ENCODE data around the gene LNX2. TPM values are rescaled to one million over a fixed set of nuclear protein-coding genes. Genes with fewer than 3 reads are reported as not detected.

The LNX2 gene
- total and polyA plus RNA-seq, 2 of the 4 experiments (the other 2 are of a cell fraction), result 3.1 to 7.2 TPM

DNA sequence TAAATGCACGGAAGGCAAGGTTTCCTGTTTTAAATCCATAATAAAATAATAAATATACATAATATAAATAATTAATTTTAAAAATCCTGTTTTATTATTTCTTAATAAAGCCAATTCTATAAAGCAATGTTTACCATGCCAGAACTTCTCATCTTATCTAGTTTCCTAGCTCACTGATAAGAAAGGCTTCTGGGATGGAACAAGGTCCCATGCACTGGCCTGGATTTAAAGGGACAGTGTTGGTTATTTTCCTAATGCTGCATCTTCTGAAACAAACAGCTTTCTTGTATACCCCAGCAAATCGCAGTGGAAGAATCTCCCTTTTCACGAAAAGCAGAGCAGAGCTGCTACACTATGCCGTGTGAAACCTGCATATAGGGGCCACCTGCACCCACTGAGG is 68.8 kb downstream of the LNX2 start:
- Histone ChIP-seq H3K4me1 (ENCODE audit: control insufficient read depth, insufficient read depth, low read length) (no peaks in the 10 kb centered on the region), H3K9ac (ENCODE audit: low read depth, low read length) (no peak overlapping the region), H3K14ac (replicated peaks; ENCODE audit: low read depth, low read length) (no peak overlapping the region), H4K91ac (ENCODE audit: insufficient read depth, low read depth, low read length) (no peak overlapping the region), H3K23ac (ENCODE audit: low read depth, low read length) (no peak overlapping the region), H3K56ac (ENCODE audit: extremely low read depth, insufficient read depth, low read length) (no peak overlapping the region), H3K27ac (ENCODE audit: insufficient read depth, low read length) (no peak overlapping the region), H3K4me2 (ENCODE audit: low read depth, low read length) (no peak overlapping the region), H2AK5ac (ENCODE audit: low read depth, low read length) (no peak overlapping the region), H3K4ac (ENCODE audit: low read depth, low read length) (no peak overlapping the region), H2BK20ac (ENCODE audit: low read depth, low read length) (no peak overlapping the region), H3K36me3 (ENCODE audit: control insufficient read depth, insufficient read depth, low read length) (peaks cover 8% of the 10 kb centered on the region), H2BK15ac (ENCODE audit: low read depth, low read length) (no peak overlapping the region), H4K5ac (ENCODE audit: low read depth, low read length) (no peak overlapping the region), H2BK5ac (ENCODE audit: low read depth, low read length, poor library complexity, severe bottlenecking) (no peak overlapping the region), H4K8ac (ENCODE audit: low read depth in 2 of 2, low read length in 2 of 2) (no peak overlapping the region), H3K79me1 (ENCODE audit: low read depth in 1 of 2, low read length in 2 of 2) (no peaks in the 10 kb centered on the region), H3K4me3 (ENCODE audit: insufficient read depth, low read depth, low read length) (no peak overlapping the region), H3K18ac (ENCODE audit: low read depth, low read length) (no peak overlapping the region), H3K27me3 (ENCODE audit: control insufficient read depth, insufficient read depth, low read length) (no peaks in the 10 kb centered on the region), H2AK9ac (replicated peaks; ENCODE audit: low read depth, low read length, poor library complexity) (no peak overlapping the region), H4K20me1 (ENCODE audit: insufficient read depth, low read length) (no peaks in the 10 kb centered on the region), H3K9me3 (ENCODE audit: control insufficient read depth, insufficient read depth, low read length) (no peaks in the 10 kb centered on the region), H2BK120ac (ENCODE audit: low read depth, low read length) (no peak overlapping the region), H3K9me1 (ENCODE audit: insufficient read depth, low read length) (no peaks in the 10 kb centered on the region), H2AFZ (replicated peaks; ENCODE audit: low read length, poor library complexity) (no peak overlapping the region)
- TF ChIP-seq MXI1 (IDR thresholded peaks at IDR 0.05; ENCODE audit: borderline replicate concordance, low read depth, low read length) (no peak), NFE2L2 (IDR thresholded peaks at IDR 0.05; ENCODE audit: low read depth, low read length) (no peak), BHLHE40 (IDR thresholded peaks at IDR 0.05; ENCODE audit: low read depth, low read length) (no peak), MAZ (IDR thresholded peaks at IDR 0.05; ENCODE audit: borderline replicate concordance, low read depth, low read length) (no peak), CEBPB (IDR thresholded peaks at IDR 0.05; ENCODE audit: low read depth, low read length) (no peak), RFX5 (IDR thresholded peaks at IDR 0.05; ENCODE audit: low read depth, low read length) (no peak), ELK1 (IDR thresholded peaks at IDR 0.05; ENCODE audit: borderline replicate concordance, low read depth, low read length) (no peak), POLR2A (IDR thresholded peaks at IDR 0.05; ENCODE audit: low read depth, low read length) (no peak), FOS (IDR thresholded peaks at IDR 0.05; ENCODE audit: low read depth, low read length) (no peak), SMC3 (IDR thresholded peaks at IDR 0.05; ENCODE audit: low read depth, low read length) (no peak), CTCF (conservative IDR thresholded peaks at IDR 0.05; ENCODE audit: low read depth, low read length) (no peak), CHD1 (IDR thresholded peaks at IDR 0.05; ENCODE audit: low read depth, low read length) (no peak), RAD21 (IDR thresholded peaks at IDR 0.05; ENCODE audit: low read length) (no peak), MAFK (IDR thresholded peaks at IDR 0.05; ENCODE audit: low read depth, low read length) (no peak)
- TF ChIP-seq, protein P1, sequence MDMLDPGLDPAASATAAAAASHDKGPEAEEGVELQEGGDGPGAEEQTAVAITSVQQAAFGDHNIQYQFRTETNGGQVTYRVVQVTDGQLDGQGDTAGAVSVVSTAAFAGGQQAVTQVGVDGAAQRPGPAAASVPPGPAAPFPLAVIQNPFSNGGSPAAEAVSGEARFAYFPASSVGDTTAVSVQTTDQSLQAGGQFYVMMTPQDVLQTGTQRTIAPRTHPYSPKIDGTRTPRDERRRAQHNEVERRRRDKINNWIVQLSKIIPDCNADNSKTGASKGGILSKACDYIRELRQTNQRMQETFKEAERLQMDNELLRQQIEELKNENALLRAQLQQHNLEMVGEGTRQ (IDR thresholded peaks at IDR 0.05; ENCODE audit: low read depth, low read length), result no peak
- POLR2A ChIA-PET (ENCODE audit: unreplicated experiment), result no interaction called here
- CTCF ChIA-PET, result no interaction called here
- DNase-seq (no peak), ATAC-seq (ENCODE audit: low read depth) (no peak)
- in situ Hi-C loops (cut with MboI; ENCODE audit: low sequenced_read_pairs) (no loop called here), intact Hi-C loops (cut with micrococcal nuclease) (no loop called here), dilution Hi-C loops (cut with HindIII; ENCODE audit: low sequenced_read_pairs, unreplicated experiment) (no loop called here)
- no TSS peak for BruUV-seq (replicated peaks)
- 80% methylated on average over 1 of the region's 4 CpGs; no CpG with 5 or more reads in 1 of the 2 experiments for WGBS, 2 experiments (ENCODE audit: extremely low coverage in 2 of 2, insufficient read length in 1 of 2)
